Calu3 (cell line): ENCODE results near the gene DPF3. TPM values are rescaled to one million over a fixed set of nuclear protein-coding genes. Genes with fewer than 3 reads are reported as not detected.

Experiments used
- BruUV-seq: library from RNA; stranded (reverse); fragments of 400-500 nt; replicated peaks from 2 replicates; lab custom pipeline; 2021; lab: Mats Ljungman, UMichigan
- CTCF ChIA-PET: fragments of 300-600 bp; sonication (Branson Sonifier 250); formaldehyde crosslinking; loops from one replicate; lab custom pipeline; 2022; ENCODE audit warnings: antibody characterized with exemption; lab: Charles Lee
- DNase-seq: peaks from one replicate; pipeline ENCODE4 v3.0.0; 2022
- H3K27ac Mint-ChIP-seq: one replicate; pipeline ENCODE4 v1.8.0; 2022; ENCODE audit warnings: mixed read lengths; ENCODE audit not compliant: unreplicated experiment
- H3K27me3 Mint-ChIP-seq: one replicate; pipeline ENCODE4 v1.8.0; 2022; ENCODE audit warnings: mixed read lengths; ENCODE audit not compliant: unreplicated experiment
- H3K36me3 Mint-ChIP-seq: one replicate; pipeline ENCODE4 v1.8.0; 2022; ENCODE audit warnings: mild to moderate bottlenecking, moderate library complexity, mixed read lengths; ENCODE audit not compliant: insufficient read depth, unreplicated experiment
- H3K4me1 Mint-ChIP-seq: one replicate; pipeline ENCODE4 v1.8.0; 2022; ENCODE audit warnings: mild to moderate bottlenecking, low read depth, mixed read lengths; ENCODE audit not compliant: unreplicated experiment
- H3K4me3 Mint-ChIP-seq: one replicate; pipeline ENCODE4 v1.8.0; 2022; ENCODE audit warnings: mild to moderate bottlenecking, low read depth, moderate library complexity, mixed read lengths; ENCODE audit not compliant: unreplicated experiment
- H3K9me3 Mint-ChIP-seq: one replicate; pipeline ENCODE4 v1.8.0; 2022; ENCODE audit warnings: low read depth, mixed read lengths; ENCODE audit not compliant: unreplicated experiment
- CTCF ChIP-seq: fragments of 200-600 bp; IDR thresholded peaks from one replicate; pipeline ENCODE4 v1.8.0; 2022; ENCODE audit warnings: antibody characterized with exemption; ENCODE audit not compliant: unreplicated experiment
- intact Hi-C: fragments of 100-400 bp; cut with micrococcal nuclease; formaldehyde crosslinking; loops from one replicate; pipeline ENCODE4 v1.10.0; 2022; ENCODE audit not compliant: unreplicated experiment
- total RNA-seq: library from RNA; stranded (reverse); gene quantifications from 2 replicates; pipeline ENCODE4 v1.2.3, GENCODE V29; 2022

The DPF3 gene
- total RNA-seq, 1 experiment from 2014 or later = 9.6 TPM

- TF ChIP-seq CTCF = no peak
- H3K4me1 Mint-ChIP-seq = peaks cover 11% of the 10 kb centered on the region
- no peaks in the 10 kb centered on the region for H3K27me3 Mint-ChIP-seq
- H3K9me3 Mint-ChIP-seq = no peaks in the 10 kb centered on the region
- CTCF ChIA-PET = no interaction called here
- no peak overlapping the region for H3K4me3 Mint-ChIP-seq
- intact Hi-C loops = no loop called here
- no TSS peak for BruUV-seq
- no peak overlapping the region for H3K27ac Mint-ChIP-seq
- no peak for DNase-seq
- no peaks in the 10 kb centered on the region for H3K36me3 Mint-ChIP-seq
These were observed 7.5 kb upstream of the DPF3 start for GRCh38 chr14:72901361-72901760.

GRCh38 chr14:72898448-72898847 lies 4.5 kb upstream of the DPF3 start:
- CTCF ChIA-PET = interaction anchor here (2.2 kb wide), 1 partner anchor 384 kb away, joined by 7 read pairs; no protein-coding TSS in a partner anchor
- no TSS peak for BruUV-seq
- Mint-ChIP-seq H3K9me3 (no peaks in the 10 kb centered on the region), H3K4me3 (no peak overlapping the region), H3K4me1 (no peaks in the 10 kb centered on the region), H3K27ac (no peak overlapping the region), H3K36me3 (peaks cover 16% of the 10 kb centered on the region), H3K27me3 (no peaks in the 10 kb centered on the region)
- no peak for DNase-seq
- TF ChIP-seq CTCF = no peak
- intact Hi-C loops = no loop called here

- Mint-ChIP-seq H3K27me3 (peaks cover 32% of the 10 kb centered on the region), H3K4me3 (peak overlapping the region; percentile 84), H3K4me1 (no peaks in the 10 kb centered on the region), H3K36me3 (peaks cover 27% of the 10 kb centered on the region), H3K27ac (peak overlapping the region; percentile 80), H3K9me3 (no peaks in the 10 kb centered on the region)
- CTCF ChIA-PET = interaction anchor here (0.6 to 1.3 kb wide), 10 partner anchors 9 to 381 kb away, joined by 3 to 6 read pairs (median 4); partner anchors contain the start of gene ZFYVE1
- no peak for TF ChIP-seq CTCF
- no TSS peak for BruUV-seq
- intact Hi-C loops = loop anchor here (2.0 kb wide), 2 partner anchors 112 to 158 kb away; no protein-coding TSS in a partner anchor
- DNase-seq = peak; percentile 33
These were observed 900 bp upstream of the DPF3 start for GRCh38 chr14:72894623-72895378.

GRCh38 chr14:72894323-72894622 lies 372 bp upstream of the DPF3 start:
- Mint-ChIP-seq H3K27ac (peak overlapping the region; percentile 80), H3K4me3 (peak overlapping the region; percentile 84), H3K27me3 (peaks cover 32% of the 10 kb centered on the region)

More at GRCh38 chr14:72894323-72894622, 372 bp upstream of the DPF3 start:
- CTCF ChIA-PET = interaction anchor here (0.6 to 1.3 kb wide), 10 partner anchors 9 to 380 kb away, joined by 3 to 6 read pairs (median 4); partner anchors contain the start of gene ZFYVE1
- BruUV-seq = TSS peak; percentile 91
- Mint-ChIP-seq H3K4me1 (no peaks in the 10 kb centered on the region), H3K9me3 (no peaks in the 10 kb centered on the region), H3K36me3 (peaks cover 27% of the 10 kb centered on the region)
- no peak for TF ChIP-seq CTCF
- no peak for DNase-seq
- intact Hi-C loops = loop anchor here (2.0 kb wide), 2 partner anchors 111 to 157 kb away; no protein-coding TSS in a partner anchor
